HFFc6 (cell line): ENCODE measurements around the gene C1orf167. TPM values are rescaled to one million over a fixed set of nuclear protein-coding genes. Genes with fewer than 3 reads are reported as not detected.

Experiments used
- DNase-seq: peaks from one replicate; pipeline ENCODE4 v3.0.0-alpha.2; 2018
- H3K27ac Mint-ChIP-seq: 2 replicates; pipeline ENCODE4 v1.8.0; 2020; ENCODE audit warnings: mild to moderate bottlenecking, mixed read lengths
- H3K27me3 Mint-ChIP-seq: 2 replicates; pipeline ENCODE4 v1.8.0; 2021; ENCODE audit warnings: mild to moderate bottlenecking, moderate library complexity, mixed read lengths; ENCODE audit not compliant: insufficient read depth
- H3K36me3 Mint-ChIP-seq: 2 replicates; pipeline ENCODE4 v1.8.0; 2021; ENCODE audit warnings: low read depth, mixed read lengths
- H3K4me1 Mint-ChIP-seq: 2 replicates; pipeline ENCODE4 v1.8.0; 2020; ENCODE audit warnings: low read depth, mixed read lengths
- H3K4me3 Mint-ChIP-seq: 2 replicates; pipeline ENCODE4 v1.8.0; 2020; ENCODE audit warnings: mild to moderate bottlenecking, moderate library complexity, mixed read lengths
- H3K9me3 Mint-ChIP-seq: 2 replicates; pipeline ENCODE4 v1.8.0; 2020; ENCODE audit warnings: mild to moderate bottlenecking, mixed read lengths
- CTCF ChIP-seq: fragments of 200-600 bp; sonication (generic); IDR thresholded peaks from 2 replicates; pipeline ENCODE4 v1.5.0; 2021; ENCODE audit warnings: antibody characterized with exemption, mild to moderate bottlenecking
- total RNA-seq, 6 experiments: library from RNA; stranded (reverse); fragmentation: NEBNext Ultra II Directional; extraction: Animal tissue kit (Norgen Biotek cat#: 25700); gene quantifications; 2 replicates in 1 of 6; 3 replicates in 5 of 6; pipeline ENCODE4 v1.2.3, GENCODE V29; 2021

The C1orf167 gene
- total RNA-seq, 6 experiments from 2014 or later, result 0.23 to 0.59 (median 0.38) TPM; not detected in 2

GRCh38 chr1:11779715-11780379 lies 17.9 kb downstream of the C1orf167 start:
- DNase-seq, result no peak
- Mint-ChIP-seq H3K9me3 (no peaks in the 10 kb centered on the region), H3K4me1 (no peaks in the 10 kb centered on the region), H3K4me3 (no peak overlapping the region), H3K27me3 (peaks cover 18% of the 10 kb centered on the region), H3K36me3 (no peaks in the 10 kb centered on the region), H3K27ac (no peak overlapping the region)
- TF ChIP-seq CTCF, result no peak

- no peak for DNase-seq
- H3K36me3 Mint-ChIP-seq, result no peaks in the 10 kb centered on the region
- H3K27ac Mint-ChIP-seq, result no peak overlapping the region
- no peaks in the 10 kb centered on the region; the same call in 1 of the 2 replicates for H3K4me1 Mint-ChIP-seq
- no peak overlapping the region for H3K4me3 Mint-ChIP-seq
- no peaks in the 10 kb centered on the region for H3K9me3 Mint-ChIP-seq
- TF ChIP-seq CTCF, result 0 out of 2 replicates have a peak, but pooled peaks have one; percentile 9
- peaks cover 18% of the 10 kb centered on the region for H3K27me3 Mint-ChIP-seq
Measured at GRCh38 chr1:11780380-11781147, 18.6 kb downstream of the C1orf167 start.

GRCh38 chr1:11781297-11781696 lies 19.3 kb downstream of the C1orf167 start:
- H3K4me1 Mint-ChIP-seq, result no peaks in the 10 kb centered on the region; the same call in 1 of the 2 replicates
- peaks cover 13% of the 10 kb centered on the region for H3K27me3 Mint-ChIP-seq
- no peaks in the 10 kb centered on the region for H3K36me3 Mint-ChIP-seq
- no peak for DNase-seq
- H3K27ac Mint-ChIP-seq, result no peak overlapping the region
- H3K9me3 Mint-ChIP-seq, result no peaks in the 10 kb centered on the region
- TF ChIP-seq CTCF, result no peak
- no peak overlapping the region for H3K4me3 Mint-ChIP-seq

- no peaks in the 10 kb centered on the region for H3K9me3 Mint-ChIP-seq
- DNase-seq, result no peak
- no peak overlapping the region for H3K4me3 Mint-ChIP-seq
- TF ChIP-seq CTCF, result no peak
- H3K36me3 Mint-ChIP-seq, result no peaks in the 10 kb centered on the region
- H3K27me3 Mint-ChIP-seq, result peaks cover 10% of the 10 kb centered on the region
- no peak overlapping the region for H3K27ac Mint-ChIP-seq
- H3K4me1 Mint-ChIP-seq, result peaks cover 6% of the 10 kb centered on the region
Measured at GRCh38 chr1:11782127-11782708, 20.2 kb downstream of the C1orf167 start.

- H3K9me3 Mint-ChIP-seq, result no peaks in the 10 kb centered on the region
- no peak overlapping the region for H3K4me3 Mint-ChIP-seq
- H3K27me3 Mint-ChIP-seq, result peaks cover 10% of the 10 kb centered on the region
- no peaks in the 10 kb centered on the region for H3K36me3 Mint-ChIP-seq
- H3K27ac Mint-ChIP-seq, result no peak overlapping the region
- TF ChIP-seq CTCF, result no peak
- H3K4me1 Mint-ChIP-seq, result peaks cover 13% of the 10 kb centered on the region
- no peak for DNase-seq
Measured at GRCh38 chr1:11783556-11783955, 21.6 kb downstream of the C1orf167 start.
